GM10248 (cell line): ENCODE results near the gene ROPN1B.
"Not testable (repeated sequence)": the region's sequence is repeated elsewhere in the genome, so short reads cannot be mapped to it uniquely, and the experiment has no call there.

Experiments
- CTCF ChIA-PET: fragments of 300-600 bp; sonication (Branson Sonifier 250); formaldehyde crosslinking; extraction: SDS; loops from one replicate; lab custom pipeline; 2021; ENCODE audit warnings: antibody characterized with exemption; lab: Yijun Ruan, JAX
- POLR2A ChIA-PET: fragments of 350-650 bp; sonication (Branson Sonifier 250); formaldehyde crosslinking; extraction: SDS; loops from one replicate; lab custom pipeline; 2020; ENCODE audit warnings: antibody characterized with exemption; lab: Yijun Ruan, JAX
- DNase-seq: peaks from one replicate; pipeline ENCODE4 v3.0.0; 2012; ENCODE audit errors: extremely low spot score
- CTCF ChIP-seq: IDR thresholded peaks from 2 replicates; pipeline ENCODE4 v1.5.1; 2012; ENCODE audit warnings: mild to moderate bottlenecking, low read depth; ENCODE audit errors: extremely low read depth, missing control alignments, control extremely low read depth

The ROPN1B gene

DNA sequence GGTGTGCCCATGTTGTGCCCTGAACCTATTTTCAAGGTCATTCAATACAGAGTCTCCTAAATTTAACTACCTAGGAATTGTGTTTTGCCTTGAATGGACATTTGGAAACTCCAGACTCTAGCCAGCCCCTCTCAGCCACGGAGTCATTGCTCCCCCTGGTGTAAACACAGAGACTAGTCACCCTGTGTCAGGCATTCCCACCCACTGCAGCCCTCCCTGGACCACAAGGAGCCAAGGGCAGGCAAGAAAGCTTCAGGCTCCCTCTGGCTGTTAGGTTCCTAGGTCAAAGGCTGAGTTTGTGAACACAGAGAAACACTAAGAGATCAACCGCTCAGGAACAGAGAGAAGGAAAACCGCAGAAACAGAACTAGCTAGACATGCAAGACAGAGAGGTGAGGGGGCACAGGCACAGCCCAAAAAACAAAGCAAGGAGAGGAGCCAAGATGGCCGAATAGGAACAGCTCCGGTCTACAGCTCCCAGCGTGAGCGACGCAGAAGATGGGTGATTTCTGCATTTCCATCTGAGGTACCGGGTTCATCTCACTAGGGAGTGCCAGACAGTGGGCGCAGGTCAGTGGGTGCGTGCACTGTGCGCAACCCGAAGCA lies 32.7 kb upstream of the ROPN1B start:
- CTCF ChIA-PET, DNase-seq, POLR2A ChIA-PET: not testable (repeated sequence)

DNA sequence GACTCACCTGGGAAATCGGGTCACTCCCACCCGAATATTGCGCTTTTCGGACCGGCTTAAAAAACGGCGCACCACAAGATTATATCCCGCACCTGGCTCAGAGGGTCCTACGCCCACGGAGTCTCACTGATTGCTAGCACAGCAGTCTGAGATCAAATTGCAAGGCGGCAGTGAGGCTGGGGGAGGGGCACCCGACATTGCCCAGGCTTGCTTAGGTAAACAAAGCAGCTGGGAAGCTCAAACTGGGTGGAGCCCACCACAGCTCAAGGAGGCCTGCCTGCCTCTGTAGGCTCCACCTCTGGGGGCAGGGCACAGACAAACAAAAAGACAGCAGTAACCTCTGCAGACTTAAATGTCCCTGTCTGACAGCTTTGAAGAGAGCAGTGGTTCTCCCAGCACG lies 32.1 kb upstream of the ROPN1B start:
- CTCF ChIA-PET, POLR2A ChIA-PET, DNase-seq: not testable (repeated sequence)

GRCh38 chr3:125947806-125948205 lies 21.2 kb upstream of the ROPN1B start:
- CTCF ChIA-PET: interaction anchor here (1.8 kb wide), 1 partner anchor 19 kb away, joined by 5 read pairs; no protein-coding TSS in a partner anchor
- POLR2A ChIA-PET, DNase-seq: not testable (repeated sequence)

- CTCF ChIA-PET: interaction anchor here (1.8 kb wide), 1 partner anchor 20 kb away, joined by 5 read pairs; no protein-coding TSS in a partner anchor
- DNase-seq, POLR2A ChIA-PET: not testable (repeated sequence)
Observed at GRCh38 chr3:125948901-125949300, 20.1 kb upstream of the ROPN1B start.

GRCh38 chr3:125951176-125951575 lies 17.8 kb upstream of the ROPN1B start:
- DNase-seq, CTCF ChIA-PET, POLR2A ChIA-PET: not testable (repeated sequence)

DNA sequence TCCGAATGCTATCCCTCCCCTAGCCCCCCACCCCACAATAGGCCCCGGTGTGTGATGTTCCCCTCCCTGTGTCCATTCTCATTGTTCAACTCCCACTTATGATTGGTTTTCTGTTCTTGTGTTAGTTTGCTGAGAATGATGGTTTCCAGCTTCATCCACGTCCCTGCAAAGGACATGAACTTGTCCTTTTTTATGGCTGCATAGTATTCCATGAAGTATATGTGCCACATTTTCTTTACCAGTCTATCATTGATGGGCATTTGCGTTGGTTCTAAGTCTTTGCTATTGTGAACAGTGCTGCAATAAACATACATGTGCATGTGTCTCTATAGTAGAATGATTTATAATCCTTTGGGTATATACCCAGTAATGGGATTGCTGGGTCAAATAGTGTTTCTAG lies 12.0 kb upstream of the ROPN1B start:
- DNase-seq, POLR2A ChIA-PET, CTCF ChIA-PET: not testable (repeated sequence)

- TF ChIP-seq CTCF: no peak
- ChIA-PET POLR2A (no interaction called here), CTCF (no interaction called here)
- DNase-seq: no peak
Observed at GRCh38 chr3:125957674-125958510, 11.1 kb upstream of the ROPN1B start.

DNA sequence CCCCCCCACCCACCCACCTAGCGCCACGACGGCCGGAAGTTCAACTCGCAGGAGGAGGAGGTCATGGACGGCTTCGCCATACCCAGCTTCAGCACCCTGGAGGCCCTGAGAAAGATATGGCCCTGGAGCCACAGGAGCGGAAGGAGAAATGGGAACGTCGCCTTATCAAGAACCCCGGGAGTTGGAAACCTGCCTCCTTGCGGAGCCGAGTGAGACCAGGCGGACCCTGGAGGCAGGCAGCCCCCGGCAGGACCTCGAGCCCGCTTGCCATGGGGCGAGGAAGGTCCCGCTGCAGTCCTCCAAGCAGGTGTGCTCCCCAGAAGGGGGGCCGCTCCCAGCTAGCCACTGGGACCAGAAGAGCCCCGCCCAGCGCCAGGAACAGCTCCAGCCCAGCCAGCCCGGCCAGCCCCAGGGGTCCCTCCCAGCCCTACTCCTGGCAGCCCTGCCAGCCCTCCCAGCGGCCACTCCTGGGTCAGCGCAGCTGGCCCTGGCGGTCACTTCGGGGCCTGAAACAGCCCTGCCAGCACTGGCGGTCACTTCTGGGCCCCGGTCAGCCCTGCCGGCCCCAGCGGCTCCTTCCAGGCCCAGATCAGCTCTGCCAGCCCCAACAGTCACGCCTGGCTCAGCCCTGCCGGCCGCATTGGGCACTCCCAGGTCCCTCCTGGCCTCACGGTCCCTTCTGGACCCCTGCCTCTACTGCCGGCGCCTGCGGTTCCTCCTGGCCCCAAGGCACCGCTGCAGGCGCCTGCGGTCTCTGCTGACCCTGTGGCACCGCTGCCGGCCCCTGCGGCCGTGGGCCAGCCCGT lies 10.3 kb upstream of the ROPN1B start:
- no peak for DNase-seq
- no peak for TF ChIP-seq CTCF
- CTCF ChIA-PET: no interaction called here
- POLR2A ChIA-PET: no interaction called here

DNA sequence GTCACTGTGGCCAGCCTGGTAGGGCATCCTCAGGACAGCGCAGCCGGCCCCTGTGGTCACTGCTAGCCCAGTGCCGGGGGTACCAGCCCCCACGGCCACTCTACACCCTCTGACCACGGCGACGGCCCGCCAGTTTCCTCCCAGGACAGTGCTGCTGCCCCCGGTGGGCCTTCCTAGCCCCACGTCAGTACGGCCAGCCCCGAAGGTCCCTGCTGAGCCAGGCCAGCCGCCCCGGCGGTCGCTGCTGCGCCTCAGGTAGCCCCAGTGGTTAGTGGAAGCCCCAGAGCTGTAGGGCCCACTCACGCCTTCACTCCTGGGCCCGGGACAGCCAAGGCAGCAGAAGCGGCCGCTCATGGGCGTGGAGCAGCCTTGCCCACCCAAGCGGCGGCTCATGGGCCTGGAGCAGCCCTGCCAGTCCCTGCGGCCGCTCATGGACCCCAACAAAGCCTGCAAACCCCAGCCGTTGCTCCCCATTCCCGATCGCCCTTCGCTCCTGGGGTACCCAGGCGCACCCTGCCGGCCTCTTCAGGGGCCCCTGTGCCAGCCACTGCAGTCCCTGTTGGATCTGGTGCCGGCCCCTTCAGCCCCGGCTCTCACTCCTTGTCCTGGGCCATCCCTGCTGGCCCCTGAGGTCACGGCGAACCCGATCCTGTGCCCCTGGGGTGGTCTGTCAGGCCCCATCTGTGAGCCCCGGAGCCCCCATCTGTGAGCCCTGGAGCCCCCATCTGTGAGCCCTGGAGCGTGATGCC lies 9.5 kb upstream of the ROPN1B start:
- POLR2A ChIA-PET: no interaction called here
- CTCF ChIA-PET: no interaction called here
- no peak for DNase-seq
- no peak for TF ChIP-seq CTCF
